ENCODE measurements around the gene POLR1A.

Gene POLR1A

GRCh38 chr2:86097114-86097896 is 8.4 kb downstream of the POLR1A start:
- no peak for DNase-seq (ENCODE audit: low read depth, low spot score)

GRCh38 chr2:86094229-86094628 is 11.5 kb downstream of the POLR1A start:
- DNase-seq (ENCODE audit: low read depth, low spot score): no peak

- no peak for DNase-seq (ENCODE audit: low read depth, low spot score)
Observed at GRCh38 chr2:86087936-86088850, 17.5 kb downstream of the POLR1A start.

- no peak for DNase-seq (ENCODE audit: low read depth, low spot score)
Observed at GRCh38 chr2:86082756-86083155, 22.9 kb downstream of the POLR1A start.

- no peak for DNase-seq (ENCODE audit: low read depth, low spot score)
Observed at GRCh38 chr2:86081724-86082123, 24.0 kb downstream of the POLR1A start.

- no peak for DNase-seq (ENCODE audit: low read depth, low spot score)
Observed at GRCh38 chr2:86079981-86080911, 25.4 kb downstream of the POLR1A start.

- DNase-seq (ENCODE audit: low read depth, low spot score): no peak
Observed at GRCh38 chr2:86078774-86079545, 26.7 kb downstream of the POLR1A start.

GRCh38 chr2:86075886-86076285 is 29.8 kb downstream of the POLR1A start:
- DNase-seq (ENCODE audit: low read depth, low spot score): no peak

- DNase-seq (ENCODE audit: low read depth, low spot score): no peak
Observed at GRCh38 chr2:86074811-86075210, 30.9 kb downstream of the POLR1A start.

GRCh38 chr2:86074256-86074655 is 31.4 kb downstream of the POLR1A start:
- no peak for DNase-seq (ENCODE audit: low read depth, low spot score)

- DNase-seq (ENCODE audit: low read depth, low spot score): no peak
Observed at GRCh38 chr2:86073225-86073624, 32.5 kb downstream of the POLR1A start.

GRCh38 chr2:86072271-86072858 is 33.3 kb downstream of the POLR1A start:
- no peak for DNase-seq (ENCODE audit: low read depth, low spot score)

GRCh38 chr2:86070868-86071267 is 34.8 kb downstream of the POLR1A start:
- no peak for DNase-seq (ENCODE audit: low read depth, low spot score)

GRCh38 chr2:86069783-86070339 is 35.8 kb downstream of the POLR1A start:
- DNase-seq (ENCODE audit: low read depth, low spot score): no peak

GRCh38 chr2:86069091-86069685 is 36.5 kb downstream of the POLR1A start:
- DNase-seq (ENCODE audit: low read depth, low spot score): no peak

GRCh38 chr2:86068648-86069047 is 37.0 kb downstream of the POLR1A start:
- DNase-seq (ENCODE audit: low read depth, low spot score): no peak

GRCh38 chr2:86068136-86068588 is 37.5 kb downstream of the POLR1A start:
- no peak for DNase-seq (ENCODE audit: low read depth, low spot score)

GRCh38 chr2:86066915-86067314 is 38.8 kb downstream of the POLR1A start:
- no peak for DNase-seq (ENCODE audit: low read depth, low spot score)

- no peak for DNase-seq (ENCODE audit: low read depth, low spot score)
Observed at GRCh38 chr2:86066007-86066578, 39.6 kb downstream of the POLR1A start.
